Chondrocyte (in vitro differentiated cells): ENCODE data around the gene NDEL1. TPM values are rescaled to one million over a fixed set of nuclear protein-coding genes. Genes with fewer than 3 reads are reported as not detected.
A peak's percentile ranks its signal among the peaks of the same experiment; 100 is the strongest.

Experiments used
- DNase-seq: peaks from one replicate; pipeline ENCODE4 v3.0.0; 2021; ENCODE audit warnings: mixed read lengths, low spot score
- H3K27ac Mint-ChIP-seq: one replicate; pipeline ENCODE4 v1.8.0; 2021; ENCODE audit warnings: mild to moderate bottlenecking, moderate library complexity, mixed read lengths; ENCODE audit not compliant: unreplicated experiment
- H3K27me3 Mint-ChIP-seq: 2 replicates; pipeline ENCODE4 v1.8.0; 2021; ENCODE audit warnings: low read depth, mixed read lengths
- H3K36me3 Mint-ChIP-seq: 2 replicates; pipeline ENCODE4 v1.8.0; 2021; ENCODE audit warnings: low read depth, mixed read lengths
- H3K4me1 Mint-ChIP-seq: 2 replicates; pipeline ENCODE4 v1.8.0; 2021; ENCODE audit warnings: low read depth, mild to moderate bottlenecking, mixed read lengths
- H3K4me3 Mint-ChIP-seq: one replicate; pipeline ENCODE4 v1.8.0; 2021; ENCODE audit warnings: mild to moderate bottlenecking, moderate library complexity, mixed read lengths; ENCODE audit not compliant: unreplicated experiment
- H3K9me3 Mint-ChIP-seq: 2 replicates; pipeline ENCODE4 v1.8.0; 2021; ENCODE audit warnings: low read depth, mixed read lengths
- CTCF ChIP-seq: fragments of 200-600 bp; sonication (generic); IDR thresholded peaks from 2 replicates; pipeline ENCODE4 v1.5.0; 2021; ENCODE audit warnings: antibody characterized with exemption, mild to moderate bottlenecking, moderate library complexity
- total RNA-seq: library from RNA; stranded (reverse); gene quantifications from 3 replicates; pipeline ENCODE4 v1.2.1, GENCODE V29; 2021

NDEL1 gene
- total RNA-seq, 1 donor from 2014 or later = 112 TPM

DNA sequence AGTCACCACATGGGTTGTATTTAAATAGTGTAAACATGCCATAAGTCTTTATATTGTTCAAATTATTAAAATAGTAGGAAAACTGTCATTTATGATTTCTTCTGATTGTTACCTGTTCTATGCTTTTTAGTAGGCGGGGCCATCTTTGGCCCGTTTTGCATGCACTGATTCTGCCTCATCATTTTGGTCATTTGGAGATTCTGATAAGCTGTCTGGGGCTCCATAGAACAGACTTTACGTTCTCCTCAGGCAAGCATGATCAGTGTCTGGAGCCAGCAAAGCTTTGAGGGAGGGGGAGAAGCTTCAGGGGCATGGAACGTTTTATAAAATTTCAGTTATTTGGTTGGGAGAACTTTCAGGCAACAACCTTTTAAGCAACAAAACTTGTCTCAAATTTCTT, 8.8 kb downstream of the NDEL1 start:
- Mint-ChIP-seq H3K27ac (peak overlapping the region; percentile 85), H3K4me3 (no peak overlapping the region)
- no peak for DNase-seq

GRCh38 chr17:8445536-8445935, 9.9 kb downstream of the NDEL1 start:
- H3K27me3 Mint-ChIP-seq = no peaks in the 10 kb centered on the region
- peak overlapping the region; percentile 36 for H3K27ac Mint-ChIP-seq
- DNase-seq = no peak
- no peaks in the 10 kb centered on the region for H3K9me3 Mint-ChIP-seq
- no peak overlapping the region for H3K4me3 Mint-ChIP-seq
- H3K36me3 Mint-ChIP-seq = peaks cover 32% of the 10 kb centered on the region
- no peak for TF ChIP-seq CTCF
- H3K4me1 Mint-ChIP-seq = peaks cover 33% of the 10 kb centered on the region

More for the DNA sequence above, 8.8 kb downstream of the NDEL1 start:
- no peak for TF ChIP-seq CTCF
- H3K36me3 Mint-ChIP-seq = peaks cover 31% of the 10 kb centered on the region
- no peaks in the 10 kb centered on the region for H3K9me3 Mint-ChIP-seq
- H3K27me3 Mint-ChIP-seq = no peaks in the 10 kb centered on the region
- H3K4me1 Mint-ChIP-seq = peaks cover 43% of the 10 kb centered on the region

GRCh38 chr17:8447799-8448198, 12.1 kb downstream of the NDEL1 start:
- Mint-ChIP-seq H3K27ac (no peak overlapping the region), H3K9me3 (no peaks in the 10 kb centered on the region)

DNA sequence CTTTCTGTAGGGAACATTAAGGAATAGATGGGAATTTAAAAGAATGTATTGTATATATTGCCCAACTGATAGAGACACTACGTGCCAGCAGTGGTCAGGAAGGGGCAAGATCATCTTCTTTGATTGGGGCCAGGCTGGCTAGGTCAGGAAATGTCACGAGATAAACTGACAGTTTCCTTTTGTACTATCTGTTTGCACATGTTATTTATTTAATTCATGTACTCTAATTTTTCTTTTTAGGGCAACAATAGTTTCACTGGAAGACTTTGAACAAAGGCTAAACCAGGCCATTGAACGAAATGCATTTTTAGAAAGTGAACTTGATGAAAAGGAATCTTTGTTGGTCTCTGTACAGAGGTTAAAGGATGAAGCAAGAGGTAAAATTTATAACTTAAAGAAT, 12.6 kb downstream of the NDEL1 start:
- Mint-ChIP-seq H3K36me3 (peaks cover 50% of the 10 kb centered on the region), H3K27me3 (no peaks in the 10 kb centered on the region), H3K4me1 (peaks cover 14% of the 10 kb centered on the region), H3K27ac (no peak overlapping the region), H3K4me3 (no peak overlapping the region), H3K9me3 (no peaks in the 10 kb centered on the region)
- no peak for TF ChIP-seq CTCF
- DNase-seq = no peak

More at GRCh38 chr17:8447799-8448198, 12.1 kb downstream of the NDEL1 start:
- Mint-ChIP-seq H3K4me1 (peaks cover 18% of the 10 kb centered on the region), H3K36me3 (peaks cover 46% of the 10 kb centered on the region), H3K27me3 (no peaks in the 10 kb centered on the region), H3K4me3 (no peak overlapping the region)
- no peak for DNase-seq
- TF ChIP-seq CTCF = no peak

DNA sequence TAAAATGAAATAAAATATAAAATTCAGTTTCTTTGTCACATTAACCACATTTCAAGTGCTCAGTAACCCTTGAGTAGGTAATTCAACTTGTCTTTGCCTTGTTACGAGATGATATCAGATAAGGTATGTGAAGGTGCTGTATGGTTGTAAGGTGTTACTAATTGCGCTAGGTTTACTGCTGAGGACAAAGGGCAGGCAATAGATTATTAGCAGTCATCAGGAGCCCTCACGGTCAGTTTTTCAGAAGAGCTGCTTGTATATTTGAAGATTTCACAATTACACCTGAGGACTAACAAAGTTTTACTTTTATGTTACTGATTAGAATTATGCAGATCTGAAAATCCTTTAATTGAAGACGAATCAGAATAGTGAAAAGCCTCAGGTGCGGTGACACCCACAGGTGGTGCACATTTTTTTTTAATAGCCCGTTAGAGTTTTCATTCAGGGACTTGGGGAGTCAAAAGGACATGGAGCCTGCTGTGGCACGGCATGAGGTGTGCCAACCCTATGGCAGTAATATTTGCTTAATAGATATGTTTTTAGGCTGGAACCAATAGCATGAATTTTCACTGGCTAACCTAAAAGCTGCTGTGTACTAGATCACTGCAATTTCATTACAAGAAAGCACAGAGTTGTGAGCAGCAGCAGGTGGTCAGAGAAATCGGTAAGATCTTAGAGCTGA, 16.4 kb downstream of the NDEL1 start:
- Mint-ChIP-seq H3K27ac (no peak overlapping the region), H3K36me3 (peaks cover 53% of the 10 kb centered on the region), H3K4me3 (no peak overlapping the region), H3K9me3 (no peaks in the 10 kb centered on the region), H3K27me3 (no peaks in the 10 kb centered on the region), H3K4me1 (peaks cover 4% of the 10 kb centered on the region)
- no peak for DNase-seq
- no peak for TF ChIP-seq CTCF
